Suppressor macrophage treated with lipopolysaccharide for 1 hour (primary cell): ENCODE results near the gene HSPA4L.

Experiments used
- DNase-seq, 3 donors: peaks; one replicate each; pipeline ENCODE4 v3.0.0-alpha.2; 2020 to 2022

Gene HSPA4L

GRCh38 chr4:127783955-127784770 lies 2.0 kb downstream of the HSPA4L start:
- no peak for DNase-seq

GRCh38 chr4:127788517-127788916 lies 6.4 kb downstream of the HSPA4L start:
- DNase-seq, result peak in 2 of 3 donors; percentile 8 to 26

- DNase-seq, result no peak
These were observed 9.3 kb downstream of the HSPA4L start for GRCh38 chr4:127791391-127791790.

- DNase-seq, result no peak
These were observed 11.4 kb downstream of the HSPA4L start for GRCh38 chr4:127793528-127793927.

GRCh38 chr4:127799711-127800110 lies 17.6 kb downstream of the HSPA4L start:
- DNase-seq, result no peak

GRCh38 chr4:127809173-127809800 lies 27.2 kb downstream of the HSPA4L start:
- no peak for DNase-seq

- no peak for DNase-seq
These were observed 28.4 kb downstream of the HSPA4L start for GRCh38 chr4:127810551-127810950.

- no peak for DNase-seq
These were observed 40.3 kb downstream of the HSPA4L start for GRCh38 chr4:127822430-127822829.

GRCh38 chr4:127828121-127828520 lies 46.0 kb downstream of the HSPA4L start:
- no peak for DNase-seq

- no peak for DNase-seq
These were observed 46.9 kb downstream of the HSPA4L start for GRCh38 chr4:127829014-127829413.

- peak; percentile 8 to 27 (median 20) for DNase-seq
These were observed 50.5 kb downstream of the HSPA4L start for GRCh38 chr4:127832585-127832984.

- no peak for DNase-seq
These were observed 61.8 kb downstream of the HSPA4L start for GRCh38 chr4:127843704-127844600.

GRCh38 chr4:127844601-127845116 lies 62.5 kb downstream of the HSPA4L start:
- no peak for DNase-seq

- no peak for DNase-seq
These were observed 63.9 kb downstream of the HSPA4L start for GRCh38 chr4:127846061-127846460.

- DNase-seq, result no peak
These were observed 64.6 kb downstream of the HSPA4L start for GRCh38 chr4:127846765-127847164.

GRCh38 chr4:127849505-127850234 lies 67.5 kb downstream of the HSPA4L start:
- DNase-seq, result no peak

GRCh38 chr4:127852661-127853060 lies 70.5 kb downstream of the HSPA4L start:
- no peak for DNase-seq

GRCh38 chr4:127856196-127856812 lies 74.2 kb downstream of the HSPA4L start:
- no peak for DNase-seq

- no peak for DNase-seq
These were observed 74.8 kb downstream of the HSPA4L start for GRCh38 chr4:127856813-127857447.

GRCh38 chr4:127857641-127858040 lies 75.5 kb downstream of the HSPA4L start:
- no peak for DNase-seq

GRCh38 chr4:127868196-127868595 lies 86.1 kb downstream of the HSPA4L start:
- no peak for DNase-seq
